Natural killer cell (primary cell): ENCODE data around the gene CADM2. TPM values are rescaled to one million over a fixed set of nuclear protein-coding genes. Genes with fewer than 3 reads are reported as not detected.

Experiments
- ATAC-seq, 3 donors: fragments of 150-1000 bp in 2 of 3; fragments of 200-7000 bp in 1 of 3; cut with Tn5 transposase; 1 replicate in 1 of 3; 2 replicates in 2 of 3; pipeline ENCODE4 v1.10.0; 2021; ENCODE audit warnings: mild to moderate bottlenecking in 2 of 3, moderate library complexity in 2 of 3
- DNase-seq, 2 donors: peaks; one replicate each; pipeline versions ENCODE4 v3.0.0 to v3.0.0-alpha.2; 2013 to 2021; ENCODE audit warnings: mixed read lengths in 1 of 2
- H3K27ac ChIP-seq: one replicate; pipeline ENCODE4 v1.5.1; 2013; ENCODE audit warnings: mild to moderate bottlenecking, low read length
- H3K27me3 ChIP-seq: one replicate; pipeline ENCODE4 v1.6.1; 2013; ENCODE audit warnings: low read length; ENCODE audit not compliant: control insufficient read depth, insufficient read depth
- H3K36me3 ChIP-seq: one replicate; pipeline ENCODE4 v1.6.1; 2013; ENCODE audit warnings: low read length; ENCODE audit not compliant: control insufficient read depth, insufficient read depth
- H3K4me1 ChIP-seq: one replicate; pipeline ENCODE4 v1.6.1; 2013; ENCODE audit warnings: low read length; ENCODE audit not compliant: control insufficient read depth, insufficient read depth
- H3K4me3 ChIP-seq: one replicate; pipeline ENCODE4 v1.5.1; 2013; ENCODE audit warnings: low read length
- H3K9me3 ChIP-seq: one replicate; pipeline ENCODE4 v1.6.1; 2013; ENCODE audit warnings: low read length; ENCODE audit not compliant: control insufficient read depth, insufficient read depth
- H3K27ac Mint-ChIP-seq, 2 donors: one replicate each; pipeline ENCODE4 v1.8.0; 2022; ENCODE audit warnings: mild to moderate bottlenecking in 2 of 2, mixed read lengths in 2 of 2, moderate library complexity in 1 of 2
- H3K27me3 Mint-ChIP-seq, 2 donors: one replicate each; pipeline ENCODE4 v1.8.0; 2022; ENCODE audit warnings: low read depth in 2 of 2, mixed read lengths in 2 of 2
- H3K36me3 Mint-ChIP-seq: one replicate; pipeline ENCODE4 v1.8.0; 2022; ENCODE audit warnings: mixed read lengths
- H3K4me1 Mint-ChIP-seq, 2 donors: one replicate each; pipeline ENCODE4 v1.8.0; 2022; ENCODE audit warnings: mixed read lengths in 2 of 2
- H3K4me3 Mint-ChIP-seq: one replicate; pipeline ENCODE4 v1.8.0; 2022; ENCODE audit warnings: mild to moderate bottlenecking, moderate library complexity, mixed read lengths
- H3K9me3 Mint-ChIP-seq, 2 donors: one replicate each; pipeline ENCODE4 v1.8.0; 2022; ENCODE audit warnings: mixed read lengths in 2 of 2
- WGBS: methylation state at CpG from one replicate; pipeline ENCODE4 v1.1.7; 2013; ENCODE audit warnings: missing lambda C conversion rate; ENCODE audit not compliant: insufficient coverage; 5-methylcytosine and 5-hydroxymethylcytosine counted together
- intact Hi-C: fragments of 100-400 bp; cut with micrococcal nuclease; formaldehyde crosslinking; loops from one replicate; pipeline ENCODE4 v1.14.2; 2022
- total RNA-seq, 4 donors: library from RNA; stranded (reverse); fragments of 120-200 nt in 1 of 4; gene quantifications; one replicate each; pipeline versions ENCODE4 v1.2.3 to v1.2.4, GENCODE V29; 2013 to 2022
- TF ChIP-seq, protein P1 (sequence below): fragments of 200-600 bp; IDR thresholded peaks from one replicate; pipeline ENCODE4 v1.8.0; 2022; ENCODE audit warnings: antibody characterized with exemption

The CADM2 gene
- total RNA-seq, 3 donors from 2014 or later (not counting 1 experiment from before 2014, with no cell fraction given) = 0.07 TPM; not detected in 2

DNA sequence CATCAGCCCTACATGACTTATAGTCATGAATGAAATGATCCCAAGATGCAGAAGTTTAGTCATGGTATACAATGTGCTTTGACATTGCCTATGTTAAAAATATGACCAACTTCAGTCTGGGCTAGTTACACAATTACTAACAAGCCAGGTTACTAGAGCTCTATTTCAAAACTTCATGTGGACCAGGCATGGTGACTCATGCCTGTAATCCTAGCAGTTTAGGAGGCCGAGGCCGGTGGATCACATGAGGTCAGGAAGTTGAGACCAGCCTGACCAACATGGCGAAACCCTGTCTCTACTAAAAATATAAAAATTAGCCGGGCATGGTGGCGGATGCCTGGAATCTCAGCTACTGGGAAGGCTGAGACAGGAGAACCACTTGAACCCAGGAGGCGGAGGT is 613.0 kb downstream of the CADM2 start:
- H3K27me3 ChIP-seq = no peaks in the 10 kb centered on the region
- no peak overlapping the region for H3K4me3 ChIP-seq
- H3K4me1 Mint-ChIP-seq = no peaks in the 10 kb centered on the region
- H3K27ac Mint-ChIP-seq = no peak overlapping the region
- no peaks in the 10 kb centered on the region for H3K9me3 ChIP-seq
- H3K4me1 ChIP-seq = no peaks in the 10 kb centered on the region
- TF ChIP-seq, protein P1, sequence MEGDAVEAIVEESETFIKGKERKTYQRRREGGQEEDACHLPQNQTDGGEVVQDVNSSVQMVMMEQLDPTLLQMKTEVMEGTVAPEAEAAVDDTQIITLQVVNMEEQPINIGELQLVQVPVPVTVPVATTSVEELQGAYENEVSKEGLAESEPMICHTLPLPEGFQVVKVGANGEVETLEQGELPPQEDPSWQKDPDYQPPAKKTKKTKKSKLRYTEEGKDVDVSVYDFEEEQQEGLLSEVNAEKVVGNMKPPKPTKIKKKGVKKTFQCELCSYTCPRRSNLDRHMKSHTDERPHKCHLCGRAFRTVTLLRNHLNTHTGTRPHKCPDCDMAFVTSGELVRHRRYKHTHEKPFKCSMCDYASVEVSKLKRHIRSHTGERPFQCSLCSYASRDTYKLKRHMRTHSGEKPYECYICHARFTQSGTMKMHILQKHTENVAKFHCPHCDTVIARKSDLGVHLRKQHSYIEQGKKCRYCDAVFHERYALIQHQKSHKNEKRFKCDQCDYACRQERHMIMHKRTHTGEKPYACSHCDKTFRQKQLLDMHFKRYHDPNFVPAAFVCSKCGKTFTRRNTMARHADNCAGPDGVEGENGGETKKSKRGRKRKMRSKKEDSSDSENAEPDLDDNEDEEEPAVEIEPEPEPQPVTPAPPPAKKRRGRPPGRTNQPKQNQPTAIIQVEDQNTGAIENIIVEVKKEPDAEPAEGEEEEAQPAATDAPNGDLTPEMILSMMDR = no peak
- H3K27me3 Mint-ChIP-seq = no peaks in the 10 kb centered on the region
- no peak overlapping the region for H3K4me3 Mint-ChIP-seq
- intact Hi-C loops = no loop called here
- no peaks in the 10 kb centered on the region for H3K36me3 Mint-ChIP-seq
- ATAC-seq = no peak
- no peaks in the 10 kb centered on the region for H3K36me3 ChIP-seq
- H3K9me3 Mint-ChIP-seq = peaks cover 2 to 9% of the 10 kb centered on the region in 2 donors
- DNase-seq = no peak
- H3K27ac ChIP-seq = no peak overlapping the region
- WGBS = 95% methylated on average over 6 of the region's 6 CpGs

- WGBS = 78% methylated on average over 4 of the region's 4 CpGs
- Histone ChIP-seq H3K36me3 (no peaks in the 10 kb centered on the region), H3K4me3 (no peak overlapping the region), H3K4me1 (no peaks in the 10 kb centered on the region), H3K27ac (no peak overlapping the region), H3K27me3 (no peaks in the 10 kb centered on the region), H3K9me3 (no peaks in the 10 kb centered on the region)
- H3K4me3 Mint-ChIP-seq = no peak overlapping the region
- peaks cover 2 to 9% of the 10 kb centered on the region in 2 donors for H3K9me3 Mint-ChIP-seq
- H3K4me1 Mint-ChIP-seq = no peaks in the 10 kb centered on the region
- intact Hi-C loops = no loop called here
- H3K36me3 Mint-ChIP-seq = no peaks in the 10 kb centered on the region
- DNase-seq (no peak), ATAC-seq (no peak)
- no peak overlapping the region for H3K27ac Mint-ChIP-seq
- no peaks in the 10 kb centered on the region for H3K27me3 Mint-ChIP-seq
- TF ChIP-seq, protein P1 = no peak
These were observed 613.6 kb downstream of the CADM2 start for GRCh38 chr3:85572426-85572825.

DNA sequence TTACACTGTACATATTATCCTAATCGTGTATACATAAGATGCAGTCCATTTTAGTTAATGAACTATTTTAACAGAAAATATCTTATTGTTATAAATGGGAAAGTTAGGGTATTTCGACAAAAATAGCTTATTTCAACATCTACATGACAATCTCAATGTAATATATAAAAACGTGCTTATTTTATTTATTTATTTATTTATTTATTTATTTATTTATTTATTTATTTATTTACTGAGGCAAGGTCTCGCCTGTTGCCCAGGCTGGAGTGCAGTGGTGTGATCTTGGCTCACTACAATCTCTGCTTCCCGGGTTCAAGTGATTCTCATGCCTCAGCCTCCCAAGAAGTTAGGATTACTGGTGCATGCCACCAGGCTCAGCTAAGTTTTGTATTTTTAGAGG is 614.2 kb downstream of the CADM2 start:
- Mint-ChIP-seq H3K36me3 (no peaks in the 10 kb centered on the region), H3K27me3 (no peaks in the 10 kb centered on the region), H3K27ac (no peak overlapping the region), H3K4me1 (no peaks in the 10 kb centered on the region), H3K9me3 (peaks cover 2 to 9% of the 10 kb centered on the region in 2 donors), H3K4me3 (no peak overlapping the region)
- Histone ChIP-seq H3K4me1 (no peaks in the 10 kb centered on the region), H3K27ac (no peak overlapping the region), H3K4me3 (no peak overlapping the region), H3K27me3 (no peaks in the 10 kb centered on the region), H3K9me3 (no peaks in the 10 kb centered on the region), H3K36me3 (no peaks in the 10 kb centered on the region)
- TF ChIP-seq, protein P1 = no peak
- ATAC-seq (no peak), DNase-seq (no peak)
- 84% methylated on average over 2 of the region's 5 CpGs for WGBS
- intact Hi-C loops = no loop called here

DNA sequence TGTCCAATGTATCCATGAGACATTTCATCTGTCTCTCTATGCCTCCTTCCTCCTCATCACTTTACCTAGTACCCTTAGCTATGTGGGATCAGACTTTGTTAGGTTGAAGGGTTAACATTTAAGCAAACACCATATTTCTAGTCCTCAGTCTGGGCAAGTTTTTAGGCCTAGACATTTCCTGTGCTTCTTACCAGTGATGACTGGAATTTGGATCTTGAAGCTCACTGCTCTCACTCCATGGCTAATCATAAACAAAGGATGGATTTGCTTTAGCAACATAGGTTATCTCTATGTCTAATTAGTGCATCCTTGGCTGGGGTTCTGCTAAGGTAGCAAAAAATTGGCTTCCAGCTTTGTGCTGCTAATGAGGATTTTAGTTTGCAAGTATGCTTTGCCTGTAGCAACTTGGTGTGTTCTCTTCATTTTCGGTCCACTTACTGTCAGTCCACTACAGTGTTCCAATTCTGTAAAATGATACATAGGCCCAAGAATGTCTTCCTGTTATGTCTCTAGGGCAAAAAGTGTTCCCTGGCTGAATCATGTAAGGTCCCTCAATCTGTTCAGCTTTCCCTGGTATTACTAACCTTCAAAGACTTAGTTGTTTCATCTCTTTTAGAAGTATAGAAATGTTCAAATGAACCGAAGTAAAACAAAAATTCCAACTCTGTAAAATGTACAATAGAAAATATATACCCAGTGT is 615.4 kb downstream of the CADM2 start:
- H3K4me1 Mint-ChIP-seq = no peaks in the 10 kb centered on the region
- H3K36me3 Mint-ChIP-seq = no peaks in the 10 kb centered on the region
- no peak overlapping the region for H3K4me3 Mint-ChIP-seq

More for the DNA sequence above, 615.4 kb downstream of the CADM2 start:
- TF ChIP-seq, protein P1 = no peak
- ATAC-seq (no peak), DNase-seq (no peak)
- Histone ChIP-seq H3K27me3 (no peaks in the 10 kb centered on the region), H3K9me3 (no peaks in the 10 kb centered on the region), H3K4me1 (no peaks in the 10 kb centered on the region), H3K27ac (no peak overlapping the region), H3K36me3 (no peaks in the 10 kb centered on the region), H3K4me3 (no peak overlapping the region)
- H3K9me3 Mint-ChIP-seq = peaks cover 2 to 5% of the 10 kb centered on the region in 2 donors
- H3K27me3 Mint-ChIP-seq = no peaks in the 10 kb centered on the region
- WGBS = 75% methylated on average over 1 of the region's 2 CpGs
- intact Hi-C loops = no loop called here
- H3K27ac Mint-ChIP-seq = no peak overlapping the region
